Endothelial cell of hepatic sinusoid (primary cell): ENCODE measurements around the gene AMPD2.

ENCODE experiments used
- in situ Hi-C: cut with HindIII; loops from 2 replicates; pipeline ENCODE4 v1.10.0; 2017; ENCODE audit warnings: low sequenced_read_pairs

AMPD2 gene

DNA sequence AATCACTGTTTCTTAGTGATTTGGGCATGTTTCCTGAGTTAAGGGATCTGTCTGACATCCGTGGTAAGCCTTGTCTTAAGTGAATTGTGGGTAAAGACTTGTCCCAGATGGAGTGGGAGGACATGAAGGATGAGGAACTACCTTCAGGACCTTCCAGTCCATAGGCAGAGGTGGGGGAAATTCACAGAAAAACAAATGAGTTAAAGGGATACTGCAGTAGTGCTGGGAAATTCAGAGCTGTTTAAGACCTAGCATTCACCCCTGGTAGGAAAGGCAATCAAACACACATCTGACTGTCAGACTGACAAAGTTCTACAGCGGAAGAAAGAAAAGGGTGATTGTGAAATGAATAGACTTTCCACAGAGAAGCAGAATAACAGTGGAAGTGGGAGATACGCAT, 3.2 kb upstream of the AMPD2 start:
- in situ Hi-C loops, result no loop called here

DNA sequence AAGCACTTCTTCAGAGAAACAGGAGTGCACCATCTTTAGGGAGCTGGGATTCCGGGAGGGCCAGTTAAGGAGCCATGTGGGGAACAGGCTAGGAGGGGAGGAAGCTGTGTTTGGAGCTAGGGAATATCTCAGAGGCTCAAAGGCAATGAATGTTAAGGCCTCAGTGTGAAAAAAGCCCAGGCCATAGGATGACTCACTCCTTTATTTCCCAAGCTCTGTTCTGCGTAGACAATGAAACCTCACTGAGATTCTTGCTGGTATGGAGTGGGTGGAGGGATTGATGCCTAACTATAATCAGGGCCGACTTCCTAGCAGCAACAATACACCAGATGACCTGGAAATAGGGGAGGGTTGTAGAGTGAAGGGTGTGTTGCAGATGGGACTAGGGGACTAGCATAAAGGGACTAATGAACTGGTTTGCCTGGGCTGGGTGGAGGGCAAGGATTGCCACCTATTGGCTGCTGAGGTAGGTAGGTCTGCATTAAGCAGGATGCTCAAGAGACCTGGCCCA, 2.3 kb upstream of the AMPD2 start:
- in situ Hi-C loops, result no loop called here

DNA sequence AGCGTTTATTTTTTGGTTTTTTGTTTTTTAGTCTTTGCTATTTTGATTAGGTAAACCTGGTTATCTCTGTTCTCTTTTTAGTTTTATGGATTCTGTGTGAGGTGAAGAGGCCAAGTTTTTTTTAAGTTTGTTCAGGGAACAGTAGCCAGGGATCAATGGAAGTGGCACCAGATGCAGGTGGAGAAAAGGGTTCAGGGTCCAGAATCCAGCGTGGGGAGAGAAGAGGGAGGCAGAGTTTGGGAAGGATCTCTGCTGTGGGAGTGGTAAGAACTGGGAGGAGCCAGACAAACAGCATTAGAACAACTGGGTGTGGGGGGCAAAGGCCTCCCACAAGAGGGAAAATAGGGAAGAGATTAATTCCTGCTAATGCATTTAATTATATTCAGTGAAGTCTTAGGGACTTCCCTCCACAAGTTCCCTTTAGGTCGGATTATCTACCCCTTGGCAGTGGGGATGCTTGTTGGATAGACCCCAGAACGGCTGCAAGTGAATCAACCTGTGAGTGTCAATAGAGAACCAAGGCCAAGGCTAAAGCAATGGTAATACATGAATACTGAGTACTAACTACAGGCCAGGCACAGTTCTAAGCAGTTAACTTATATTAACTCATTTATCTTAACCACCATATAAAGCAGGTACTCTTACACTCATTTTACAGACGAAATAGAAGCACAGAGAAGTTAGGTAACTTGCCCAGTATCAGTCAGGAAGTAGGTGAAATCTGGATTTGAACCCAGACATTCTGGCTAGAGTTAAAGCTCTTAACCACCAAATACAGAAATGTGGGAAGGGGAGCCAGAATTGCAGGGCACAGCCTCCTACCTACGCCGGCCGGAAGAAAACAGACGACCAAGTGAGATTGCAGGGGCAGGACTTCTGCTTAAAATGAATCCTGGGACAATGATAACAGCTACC, 719 bp upstream of the AMPD2 start:
- in situ Hi-C loops, result no loop called here

DNA sequence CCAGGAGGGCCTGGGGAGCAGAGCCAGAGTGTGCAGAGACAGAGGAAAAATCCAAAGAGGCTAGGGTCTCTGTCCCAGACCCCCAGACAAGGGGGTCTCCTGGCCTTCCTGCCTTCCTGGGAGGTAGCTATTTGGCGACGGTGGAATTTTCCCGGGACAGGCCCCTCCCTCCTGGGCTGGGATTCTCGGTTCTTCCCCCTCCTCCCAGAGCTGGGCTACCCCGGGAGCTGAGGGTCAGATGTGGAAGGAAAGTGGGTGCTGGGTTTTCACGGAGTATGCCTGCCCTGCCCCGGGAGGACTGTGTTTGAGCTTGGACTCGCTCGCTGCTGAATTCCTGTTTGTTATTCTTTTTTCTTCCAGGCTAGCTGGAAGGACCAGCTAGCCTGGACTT, 759 bp downstream of the AMPD2 start:
- in situ Hi-C loops, result no loop called here

DNA sequence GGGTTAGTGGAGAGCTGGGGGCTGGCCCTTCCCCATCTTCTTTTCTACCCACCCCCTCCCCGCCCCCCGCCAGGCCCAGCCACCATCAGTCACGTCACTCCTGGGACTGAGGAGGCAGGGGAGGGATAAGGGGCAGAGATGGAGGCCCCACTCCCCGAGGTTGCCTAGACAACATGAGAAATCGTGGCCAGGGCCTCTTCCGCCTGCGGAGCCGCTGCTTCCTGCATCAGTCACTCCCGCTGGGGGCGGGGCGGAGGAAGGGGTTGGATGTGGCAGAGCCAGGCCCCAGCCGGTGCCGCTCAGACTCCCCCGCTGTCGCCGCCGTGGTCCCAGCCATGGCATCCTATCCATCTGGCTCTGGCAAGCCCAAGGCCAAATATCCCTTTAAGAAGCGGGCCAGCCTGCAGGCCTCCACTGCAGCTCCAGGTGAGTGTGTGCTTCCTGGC, 1.2 kb downstream of the AMPD2 start:
- in situ Hi-C loops, result no loop called here

DNA sequence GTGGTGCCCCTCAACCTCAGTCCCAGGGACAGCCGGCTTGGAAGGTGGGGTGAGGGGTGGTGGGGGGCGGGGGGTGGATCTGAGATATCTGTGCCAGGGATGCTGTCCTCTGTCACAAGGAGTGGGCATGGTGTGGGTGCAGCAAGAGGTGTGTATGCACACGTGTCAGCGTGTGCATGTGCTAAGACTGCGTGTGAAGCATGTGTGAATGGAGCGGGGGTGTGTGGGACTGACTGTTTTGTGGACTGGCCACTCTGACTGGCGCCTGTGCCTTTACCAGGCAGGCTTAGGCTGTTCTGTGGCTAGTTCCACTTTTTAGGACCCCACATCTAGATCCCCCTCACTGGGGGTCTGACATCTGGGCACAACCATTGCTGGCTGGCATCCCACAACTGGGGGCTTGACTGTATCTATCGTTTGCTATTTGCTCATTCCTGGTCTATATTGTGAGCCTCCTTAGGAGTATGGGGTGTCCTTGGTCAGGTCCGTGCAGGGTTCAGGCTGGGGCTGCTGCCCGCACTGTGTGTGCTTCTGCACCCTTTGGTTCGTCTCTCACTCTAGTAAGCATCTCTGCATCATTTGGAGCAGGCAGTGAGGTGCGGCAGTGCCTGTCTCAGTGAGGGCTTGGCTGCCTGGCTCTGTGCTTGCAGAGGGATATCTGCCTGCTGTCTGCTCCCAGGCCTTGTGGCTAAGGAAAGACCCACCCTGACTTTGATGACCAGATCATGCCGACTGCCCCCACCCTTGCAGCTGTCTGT, 1.9 kb downstream of the AMPD2 start:
- in situ Hi-C loops, result no loop called here

DNA sequence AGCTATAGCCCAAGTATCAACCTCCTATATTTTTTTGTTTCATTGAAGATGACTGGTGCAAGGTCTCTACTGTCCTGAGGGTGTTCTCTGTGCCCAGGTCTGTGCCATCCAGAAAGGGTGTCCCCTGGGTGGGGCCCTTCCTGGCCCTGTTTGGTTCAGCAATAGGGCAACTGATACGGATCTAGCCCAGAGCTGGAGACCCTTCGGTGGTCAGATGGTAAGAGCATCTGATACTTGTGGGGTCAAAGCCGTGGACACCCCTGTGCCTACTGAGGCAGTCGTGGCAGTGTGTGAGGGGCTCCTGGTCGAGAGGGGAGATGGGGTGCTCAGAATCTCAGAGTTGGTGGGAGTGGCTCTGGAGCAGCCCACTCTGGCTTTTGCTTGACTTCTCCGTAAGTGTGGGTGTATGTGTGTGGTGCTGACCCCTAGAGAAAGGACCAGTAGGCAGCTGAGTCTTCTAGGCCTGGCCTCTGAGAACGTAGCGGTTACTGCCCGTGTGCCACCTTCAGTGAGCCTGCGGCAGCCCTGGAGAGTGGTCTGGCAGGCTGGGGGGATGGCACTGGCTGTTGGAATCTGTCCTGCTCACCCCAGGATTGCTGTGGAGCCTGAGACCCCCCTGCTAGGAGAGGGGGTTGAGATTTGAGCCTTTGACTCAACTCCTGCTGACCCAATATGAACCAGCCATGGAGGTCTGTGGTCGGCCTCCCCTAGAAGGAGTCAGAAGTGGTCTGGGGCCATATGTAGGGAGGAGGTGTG, 2.7 kb downstream of the AMPD2 start:
- in situ Hi-C loops, result no loop called here

DNA sequence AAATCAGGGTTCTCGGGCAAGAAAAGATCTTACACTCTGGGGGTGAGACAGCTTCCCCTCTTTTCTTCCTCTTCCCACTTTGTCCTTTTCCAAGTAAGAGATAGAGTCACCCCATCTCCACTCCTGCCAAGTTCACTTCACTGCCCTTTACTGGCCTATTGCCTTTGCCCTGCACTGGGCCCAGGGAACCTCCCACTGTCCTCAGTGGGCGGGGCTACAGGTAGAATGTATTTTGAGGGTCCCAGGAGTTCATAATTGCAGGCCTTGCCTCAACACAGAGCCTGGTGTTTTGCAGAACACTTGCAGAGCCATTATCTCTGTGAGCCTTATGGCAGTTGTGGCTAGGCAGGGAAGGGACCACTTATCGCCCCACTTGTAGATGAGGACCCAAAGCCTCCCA, 3.3 kb downstream of the AMPD2 start:
- in situ Hi-C loops, result no loop called here

DNA sequence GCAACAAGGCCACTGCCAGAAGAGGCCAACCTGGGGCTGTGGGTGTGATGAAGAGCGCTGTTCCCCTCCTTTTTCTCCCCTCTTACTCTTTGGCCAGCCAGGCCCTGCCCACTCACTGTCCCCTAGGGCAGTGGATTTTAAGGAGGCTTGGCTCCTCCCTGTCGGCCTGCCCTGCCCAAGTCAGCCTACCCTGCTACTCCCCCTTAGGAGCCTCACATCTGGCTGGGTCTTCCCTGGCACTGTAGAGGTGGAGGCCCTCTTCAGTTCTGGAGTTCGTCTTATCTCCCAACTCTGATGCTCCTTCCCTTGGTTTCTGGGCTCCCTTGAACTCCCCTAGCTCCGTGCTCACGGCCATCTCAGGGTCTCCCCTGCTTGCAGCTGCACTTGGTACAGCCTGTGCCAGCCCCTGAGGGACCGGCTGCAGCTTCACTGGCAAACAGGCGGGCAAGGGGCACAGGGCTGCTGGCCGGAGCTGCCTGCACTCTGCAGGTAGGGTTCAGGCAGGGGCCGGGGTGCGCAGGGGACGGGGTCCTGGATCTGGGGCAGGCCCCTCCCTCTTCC, 4.0 kb downstream of the AMPD2 start:
- in situ Hi-C loops, result no loop called here

DNA sequence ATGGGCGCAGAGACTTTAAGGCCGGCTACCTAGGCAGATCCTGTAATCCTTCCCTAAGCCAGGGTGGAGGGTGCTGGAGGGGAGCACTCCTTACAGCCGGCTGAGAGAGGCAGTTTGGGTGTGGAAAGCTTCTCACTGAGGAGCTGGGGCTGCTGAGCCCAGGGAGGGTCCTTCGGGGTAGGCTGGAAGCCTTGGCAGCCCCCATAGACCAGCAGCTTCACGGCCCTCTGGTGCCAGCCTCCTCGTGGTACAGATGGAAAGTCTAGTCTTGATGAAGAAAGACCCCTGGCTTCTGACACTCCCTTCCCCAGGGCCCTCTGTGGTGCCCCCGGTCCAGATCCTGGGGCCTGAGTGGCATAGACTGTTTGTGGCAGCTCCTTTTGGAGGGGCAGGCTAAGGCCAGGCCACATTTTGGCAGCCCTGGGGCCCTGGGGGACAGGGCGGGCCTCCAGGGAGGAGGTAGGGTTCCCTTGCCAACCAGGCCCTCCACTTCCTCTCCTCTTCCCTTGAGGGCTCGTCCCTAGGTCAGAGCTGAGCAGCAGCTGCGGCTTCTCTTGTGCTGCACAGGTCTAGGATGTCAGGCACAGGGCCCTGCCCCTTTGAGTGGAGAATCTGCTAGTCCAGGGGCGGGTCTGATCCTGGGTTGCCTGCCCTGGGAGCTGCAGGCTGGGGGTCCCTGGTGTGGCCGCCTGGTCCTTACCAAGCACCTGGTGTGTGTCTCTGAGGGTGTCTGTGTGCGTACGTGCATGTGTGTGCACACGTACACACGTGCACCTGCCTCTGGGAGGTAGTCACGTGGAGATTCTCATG, 4.8 kb downstream of the AMPD2 start:
- in situ Hi-C loops, result no loop called here

DNA sequence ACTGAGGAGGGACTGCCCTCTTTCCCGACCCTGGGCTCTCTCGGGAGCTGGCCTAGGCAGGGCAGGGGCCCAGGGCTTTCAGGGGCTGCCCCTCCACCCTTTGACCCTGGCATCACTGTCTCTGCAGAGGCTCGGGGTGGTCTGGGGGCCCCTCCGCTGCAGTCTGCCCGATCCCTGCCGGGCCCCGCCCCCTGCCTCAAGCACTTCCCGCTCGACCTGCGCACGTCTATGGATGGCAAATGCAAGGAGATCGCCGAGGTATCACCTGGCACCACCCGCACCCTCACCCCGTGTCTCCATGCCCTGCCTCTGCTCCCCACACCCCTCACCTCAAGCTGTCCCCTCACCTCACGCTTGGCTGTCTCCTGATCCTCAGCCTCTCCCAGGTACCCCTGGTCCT, 5.5 kb downstream of the AMPD2 start:
- in situ Hi-C loops, result no loop called here

DNA sequence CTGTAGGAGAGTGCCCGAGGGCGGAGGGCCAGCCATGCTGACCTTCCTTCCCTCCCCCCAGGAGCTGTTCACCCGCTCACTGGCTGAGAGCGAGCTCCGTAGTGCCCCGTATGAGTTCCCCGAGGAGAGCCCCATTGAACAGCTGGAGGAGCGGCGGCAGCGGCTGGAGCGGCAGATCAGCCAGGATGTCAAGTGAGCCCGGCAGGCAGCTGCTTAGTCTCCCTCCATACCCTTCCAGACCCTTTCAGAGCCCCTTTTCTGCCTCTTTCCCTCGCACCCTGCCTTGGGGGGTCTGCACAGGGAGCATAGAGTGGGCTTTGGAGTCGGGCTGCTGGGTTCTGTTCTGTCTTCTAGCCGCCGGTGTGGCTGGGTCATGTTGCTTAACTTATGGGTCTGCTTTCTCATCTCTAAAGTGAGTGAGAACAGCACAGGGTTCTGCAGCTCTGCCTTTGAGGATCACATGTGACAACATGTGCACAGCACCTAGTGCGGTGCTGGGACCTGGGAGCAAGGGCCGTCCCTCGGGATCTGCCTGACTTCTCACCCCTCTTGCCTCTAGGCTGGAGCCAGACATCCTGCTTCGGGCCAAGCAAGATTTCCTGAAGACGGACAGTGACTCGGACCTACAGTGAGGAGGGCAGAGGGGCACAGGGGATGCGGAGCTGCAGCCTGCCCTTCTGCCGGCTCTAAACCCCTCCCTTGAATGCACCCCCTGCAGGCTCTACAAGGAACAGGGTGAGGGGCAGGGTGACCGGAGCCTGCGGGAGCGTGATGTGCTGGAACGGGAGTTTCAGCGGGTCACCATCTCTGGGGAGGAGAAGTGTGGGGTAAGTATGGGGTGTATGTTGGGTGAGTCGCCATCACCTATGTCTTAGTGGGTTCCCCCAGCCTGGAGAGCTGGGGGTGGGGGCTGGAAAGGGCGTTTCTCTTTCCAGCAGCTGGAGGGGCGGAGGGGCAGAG, 6.2 kb downstream of the AMPD2 start:
- in situ Hi-C loops, result no loop called here

DNA sequence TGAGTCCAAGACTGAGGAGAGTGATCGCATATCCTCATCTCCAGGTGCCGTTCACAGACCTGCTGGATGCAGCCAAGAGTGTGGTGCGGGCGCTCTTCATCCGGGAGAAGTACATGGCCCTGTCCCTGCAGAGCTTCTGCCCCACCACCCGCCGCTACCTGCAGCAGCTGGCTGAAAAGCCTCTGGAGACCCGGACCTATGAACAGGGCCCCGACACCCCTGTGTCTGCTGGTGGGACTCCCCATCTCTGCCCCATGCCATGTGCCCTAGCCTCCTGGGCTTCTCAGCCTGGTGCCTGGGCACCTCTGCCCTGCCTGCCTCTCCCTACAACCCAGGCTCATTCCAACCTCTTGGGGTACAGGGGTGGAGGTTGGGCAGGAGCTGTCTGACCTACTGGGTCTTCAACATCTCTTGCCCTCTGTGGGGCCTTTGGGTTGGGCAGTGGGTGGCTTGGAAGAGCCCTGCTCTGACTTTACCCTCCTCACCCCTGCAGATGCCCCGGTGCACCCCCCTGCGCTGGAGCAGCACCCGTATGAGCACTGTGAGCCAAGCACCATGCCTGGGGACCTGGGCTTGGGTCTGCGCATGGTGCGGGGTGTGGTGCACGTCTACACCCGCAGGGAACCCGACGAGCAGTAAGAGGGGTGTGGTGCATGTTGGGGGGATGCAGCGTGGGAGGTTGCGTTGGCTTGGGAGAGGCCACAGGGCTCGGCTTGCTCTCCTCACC, 7.2 kb downstream of the AMPD2 start:
- in situ Hi-C loops, result no loop called here

DNA sequence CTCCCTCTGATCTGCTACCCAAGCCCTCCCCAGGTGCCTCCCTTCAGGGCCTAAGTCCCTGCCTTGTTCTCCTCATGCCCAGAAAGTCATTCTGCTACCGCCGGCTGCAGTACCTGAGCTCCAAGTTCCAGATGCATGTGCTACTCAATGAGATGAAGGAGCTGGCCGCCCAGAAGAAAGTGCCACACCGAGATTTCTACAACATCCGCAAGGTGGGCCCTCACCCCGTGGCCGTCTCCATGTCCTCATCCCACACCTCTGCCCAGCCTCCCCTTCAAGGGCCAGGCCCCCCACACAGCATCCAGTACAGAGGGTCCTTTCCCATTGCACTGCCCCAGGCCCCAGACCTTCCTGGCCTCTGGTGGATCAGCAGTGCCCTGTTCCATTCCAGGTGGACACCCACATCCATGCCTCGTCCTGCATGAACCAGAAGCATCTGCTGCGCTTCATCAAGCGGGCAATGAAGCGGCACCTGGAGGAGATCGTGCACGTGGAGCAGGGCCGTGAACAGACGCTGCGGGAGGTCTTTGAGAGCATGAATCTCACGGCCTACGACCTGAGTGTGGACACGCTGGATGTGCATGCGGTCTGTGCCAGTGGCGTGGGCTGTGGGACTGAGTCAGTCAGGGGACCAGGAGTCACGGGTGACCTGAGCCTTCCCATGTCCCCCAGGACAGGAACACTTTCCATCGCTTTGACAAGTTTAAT, 8.2 kb downstream of the AMPD2 start:
- in situ Hi-C loops, result no loop called here

DNA sequence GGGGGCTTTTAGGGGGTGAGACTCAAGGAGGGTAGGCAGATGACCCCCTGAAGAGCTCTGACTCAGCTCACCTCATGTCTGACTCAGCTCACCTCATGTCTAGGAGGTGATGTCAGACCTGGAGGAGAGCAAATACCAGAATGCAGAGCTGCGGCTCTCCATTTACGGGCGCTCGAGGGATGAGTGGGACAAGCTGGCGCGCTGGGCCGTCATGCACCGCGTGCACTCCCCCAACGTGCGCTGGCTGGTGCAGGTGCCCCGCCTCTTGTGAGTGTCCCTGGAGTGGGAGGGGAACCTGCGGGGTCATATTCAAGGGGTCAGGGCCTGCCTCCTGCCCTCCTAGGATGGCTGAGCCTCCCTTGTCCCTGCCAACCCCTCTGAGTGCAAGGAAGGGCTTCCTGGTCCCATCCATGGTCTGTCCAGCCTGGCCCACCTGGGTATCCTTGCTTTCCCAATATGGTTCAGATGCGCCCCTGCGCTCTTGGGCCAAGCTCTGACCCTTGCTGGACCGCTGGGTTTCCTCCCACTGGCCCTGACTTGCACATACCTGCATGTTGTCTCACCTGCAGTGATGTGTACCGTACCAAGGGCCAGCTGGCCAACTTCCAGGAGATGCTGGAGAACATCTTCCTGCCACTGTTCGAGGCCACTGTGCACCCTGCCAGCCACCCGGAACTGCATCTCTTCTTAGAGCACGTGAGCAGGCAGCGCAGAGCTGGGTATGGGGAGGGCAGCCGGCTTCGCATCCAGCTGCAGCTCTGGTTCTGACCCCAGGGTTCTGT, 9.1 kb downstream of the AMPD2 start:
- in situ Hi-C loops, result no loop called here

DNA sequence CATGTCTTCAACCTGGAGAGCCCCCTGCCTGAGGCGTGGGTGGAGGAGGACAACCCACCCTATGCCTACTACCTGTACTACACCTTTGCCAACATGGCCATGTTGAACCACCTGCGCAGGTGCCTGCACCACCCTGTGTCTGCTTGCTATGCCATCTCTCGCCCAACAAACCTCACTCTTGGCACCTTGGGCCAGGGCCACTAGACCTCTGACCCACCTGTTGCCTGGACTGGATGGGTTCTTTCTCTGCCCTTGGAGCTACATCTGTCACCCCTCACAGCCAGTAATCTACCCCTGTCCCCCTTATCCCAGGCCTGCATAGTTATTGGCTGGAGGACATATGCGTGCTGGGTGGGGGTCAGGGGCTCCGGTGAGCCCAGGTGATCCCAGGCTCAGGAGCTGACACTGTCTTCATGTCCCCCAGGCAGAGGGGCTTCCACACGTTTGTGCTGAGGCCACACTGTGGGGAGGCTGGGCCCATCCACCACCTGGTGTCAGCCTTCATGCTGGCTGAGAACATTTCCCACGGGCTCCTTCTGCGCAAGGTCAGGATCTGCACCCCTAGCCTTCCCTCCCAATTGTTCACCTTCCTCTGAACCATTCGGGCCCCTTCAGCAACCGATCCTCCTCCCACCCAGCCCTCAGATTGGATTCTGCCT, 9.9 kb downstream of the AMPD2 start:
- in situ Hi-C loops, result no loop called here
